Amniotic stem cell (primary cell): ENCODE results near the gene AGPAT4.
"Not testable (repeated sequence)": the region's sequence is repeated elsewhere in the genome, so short reads cannot be mapped to it uniquely, and the experiment has no call there.

ENCODE experiments used
- DNase-seq: peaks from one replicate; lab custom pipeline; 2025; lab: John Stamatoyannopoulos, UW

AGPAT4 gene, protein sequence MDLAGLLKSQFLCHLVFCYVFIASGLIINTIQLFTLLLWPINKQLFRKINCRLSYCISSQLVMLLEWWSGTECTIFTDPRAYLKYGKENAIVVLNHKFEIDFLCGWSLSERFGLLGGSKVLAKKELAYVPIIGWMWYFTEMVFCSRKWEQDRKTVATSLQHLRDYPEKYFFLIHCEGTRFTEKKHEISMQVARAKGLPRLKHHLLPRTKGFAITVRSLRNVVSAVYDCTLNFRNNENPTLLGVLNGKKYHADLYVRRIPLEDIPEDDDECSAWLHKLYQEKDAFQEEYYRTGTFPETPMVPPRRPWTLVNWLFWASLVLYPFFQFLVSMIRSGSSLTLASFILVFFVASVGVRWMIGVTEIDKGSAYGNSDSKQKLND

DNA sequence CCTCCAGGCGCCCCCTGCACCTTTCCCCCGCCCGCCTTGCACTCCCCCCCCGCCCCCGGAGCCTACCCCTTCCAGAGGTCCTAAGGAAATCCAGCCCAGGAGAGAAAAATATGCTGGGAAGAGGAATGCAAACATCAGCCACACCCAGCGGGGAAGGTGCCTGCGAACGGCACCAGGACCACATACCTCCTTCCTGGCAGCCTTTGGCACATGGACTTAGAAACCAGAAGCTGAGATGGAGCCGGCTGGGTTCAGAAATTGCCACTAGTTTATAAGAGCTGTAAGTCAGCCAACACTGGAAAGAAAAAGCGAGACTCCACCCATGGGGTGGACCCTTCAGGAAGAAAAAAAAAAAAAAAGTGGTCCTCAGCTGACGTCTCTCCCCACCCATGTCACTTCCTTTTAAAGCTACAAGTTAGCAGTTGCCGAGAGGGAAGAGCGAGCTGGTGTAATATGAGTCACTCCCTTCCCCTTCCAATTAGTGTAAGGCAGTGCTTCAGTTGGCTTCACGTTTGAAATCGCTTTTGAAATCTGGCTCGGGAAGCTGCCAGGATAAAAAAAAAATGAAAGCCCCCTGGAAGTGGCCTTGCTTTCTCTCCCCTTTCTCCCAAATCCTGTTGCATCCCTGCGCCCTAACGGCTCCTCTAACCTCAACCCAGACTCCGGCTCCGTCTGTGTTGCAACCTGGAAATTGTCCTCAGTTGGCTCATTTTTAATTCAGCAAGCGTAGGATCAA, at the start of gene AGPAT4:
Gene AGPAT4, minus strand, starts transcription at position 310 of the 736 bp plus-strand sequence. CDS start 41,848 bp downstream, outside the sequence.
- DNase-seq = peak; percentile 94

DNA sequence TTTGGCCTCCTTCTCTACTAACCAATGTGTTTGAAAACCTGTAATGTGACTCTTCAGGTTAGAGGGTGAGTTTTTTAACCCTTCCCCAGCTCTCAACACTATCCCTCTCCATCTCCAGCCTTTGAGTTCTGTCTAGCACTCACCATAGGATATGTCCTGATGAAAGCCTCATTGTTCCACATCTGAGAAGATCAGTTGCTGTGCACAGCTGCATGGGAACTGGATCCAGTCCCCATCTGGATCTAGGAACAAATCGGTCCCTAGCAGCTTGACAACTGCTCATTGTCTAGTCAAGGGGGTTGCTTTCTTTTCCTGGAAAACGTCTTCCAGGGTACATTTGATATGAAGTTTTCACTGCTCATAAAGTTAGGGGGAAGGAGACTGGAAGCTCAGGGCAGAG, 45.4 kb upstream of the AGPAT4 start:
- DNase-seq = no peak

DNA sequence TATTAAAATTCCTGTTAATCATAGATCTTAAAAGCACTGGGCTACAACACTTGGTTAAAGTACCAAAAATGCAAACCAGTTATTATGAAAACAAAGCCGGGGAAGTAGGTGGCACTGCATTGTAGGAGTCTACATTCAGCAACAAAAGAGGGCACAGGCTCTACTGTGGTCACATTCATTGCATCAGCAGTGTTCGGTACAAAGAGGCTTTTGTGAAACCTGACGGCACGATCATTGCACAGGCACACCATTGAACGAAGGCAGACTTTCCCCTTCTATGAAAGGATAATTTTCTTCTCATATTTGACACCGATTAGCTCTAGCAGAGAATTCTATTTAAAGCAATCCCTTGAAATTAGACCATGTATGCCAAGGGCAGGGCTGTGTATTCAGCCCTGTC, 44.6 kb upstream of the AGPAT4 start:
- DNase-seq = no peak

DNA sequence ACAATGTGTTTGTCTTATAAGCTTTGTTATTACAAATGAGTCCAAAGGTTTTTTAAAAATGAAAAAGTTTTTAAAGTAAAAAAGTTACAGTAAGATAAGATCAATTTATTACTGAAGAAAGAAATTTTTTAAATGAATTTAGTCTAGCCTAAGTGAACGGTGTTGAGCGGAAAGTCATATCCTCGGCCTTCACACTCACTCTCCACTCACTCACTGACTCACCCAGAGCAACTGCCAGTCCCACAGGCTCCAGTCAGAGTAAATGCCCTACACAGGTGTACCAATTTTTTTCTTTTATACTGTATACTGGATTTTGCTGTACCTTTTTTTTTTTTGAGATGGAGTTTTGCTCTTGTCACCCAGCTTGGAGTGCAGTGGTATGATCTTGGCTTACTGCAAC, 42.7 kb upstream of the AGPAT4 start:
- DNase-seq = no peak

DNA sequence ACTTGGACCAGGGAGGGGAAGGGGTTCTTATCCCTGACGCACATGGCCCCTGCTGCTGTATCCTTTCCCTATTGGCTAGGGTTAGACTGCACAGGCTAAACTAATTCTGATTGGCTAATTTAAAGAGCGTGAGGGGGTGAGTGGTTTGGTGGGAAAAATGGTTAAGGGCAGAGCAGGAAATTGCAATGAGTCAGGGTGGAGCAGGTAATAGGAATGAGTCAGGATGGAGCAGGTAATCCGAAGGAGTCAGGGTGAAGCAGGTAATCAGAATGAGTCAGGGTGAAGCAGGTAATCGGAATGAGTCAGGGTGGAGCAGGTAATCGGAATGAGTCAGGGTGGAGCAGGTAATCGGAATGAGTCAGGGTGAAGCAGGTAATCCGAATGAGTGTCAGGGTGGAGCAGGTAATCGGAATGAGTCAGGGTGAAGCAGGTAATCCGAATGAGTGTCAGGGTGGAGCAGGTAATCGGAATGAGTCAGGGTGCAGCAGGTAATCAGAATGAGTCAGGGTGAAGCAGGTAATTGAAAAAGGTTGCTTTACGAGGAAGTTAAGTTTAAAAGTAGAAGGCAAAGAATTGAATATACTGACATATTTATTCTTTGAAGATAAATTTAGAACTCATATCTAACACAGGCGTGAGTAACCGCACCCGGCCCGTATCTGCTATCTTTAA, 41.5 kb upstream of the AGPAT4 start:
- DNase-seq = not testable (repeated sequence)

DNA sequence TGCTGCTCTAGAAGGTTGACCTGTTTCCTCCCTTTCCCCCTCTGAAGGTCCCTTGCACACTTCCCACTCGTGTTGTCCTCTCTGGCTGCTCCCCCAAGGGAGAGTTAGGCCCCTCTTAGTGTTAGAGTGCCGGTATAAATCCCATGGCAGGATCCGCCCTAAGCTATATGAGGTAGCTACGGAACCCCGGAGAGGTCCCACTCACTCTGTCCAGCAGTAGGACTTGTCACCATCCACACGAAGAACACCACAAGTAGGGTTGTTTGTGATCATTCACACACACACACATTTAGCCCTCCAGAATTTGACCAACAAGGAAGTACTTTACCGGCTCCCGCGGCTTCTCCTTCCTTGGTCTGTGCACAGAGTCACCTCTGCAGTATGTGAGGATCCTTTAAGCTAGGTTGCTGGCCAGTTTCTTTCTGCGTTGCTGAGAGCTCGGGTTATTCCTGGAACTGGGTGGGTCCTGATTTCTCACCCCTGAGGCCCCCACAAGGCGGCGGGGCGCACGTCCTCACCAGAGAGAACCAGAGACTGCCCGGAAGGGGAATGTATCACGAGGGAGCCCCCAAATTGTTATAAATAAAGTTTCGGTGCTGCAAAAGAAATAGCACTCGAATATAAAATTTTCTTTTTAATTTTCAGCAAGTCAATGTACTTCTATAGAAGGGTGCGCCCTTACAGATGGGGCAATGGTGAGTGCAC, 40.8 kb upstream of the AGPAT4 start:
- DNase-seq = not testable (repeated sequence)

DNA sequence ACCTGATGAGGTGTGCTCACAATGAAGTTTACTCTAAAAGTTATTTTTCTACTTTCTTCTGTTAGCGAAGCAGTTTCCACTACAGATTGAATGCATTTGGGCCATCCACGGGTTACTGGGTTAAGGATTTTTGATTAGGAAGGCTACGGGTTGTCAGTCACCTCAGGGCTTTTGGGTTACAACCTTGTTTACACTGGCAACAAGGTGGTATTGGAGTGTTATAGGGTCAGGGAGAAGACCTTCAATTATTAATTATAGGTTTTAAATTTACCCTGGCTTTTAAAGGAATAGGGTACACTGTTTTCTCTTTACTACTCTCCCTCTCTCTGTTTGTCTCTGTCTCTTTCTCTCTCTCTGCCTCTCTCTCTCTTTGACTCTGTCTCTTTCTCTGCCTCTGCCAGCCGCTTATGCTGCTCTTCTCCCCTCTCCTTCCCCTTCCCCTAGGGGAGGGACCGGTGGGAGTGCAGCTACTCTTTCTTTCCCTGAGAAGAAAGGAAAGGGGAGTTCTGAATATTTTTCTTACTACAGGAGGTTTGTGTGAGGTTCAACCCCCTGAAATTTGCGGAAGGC, 40.2 kb upstream of the AGPAT4 start:
- no peak for DNase-seq

DNA sequence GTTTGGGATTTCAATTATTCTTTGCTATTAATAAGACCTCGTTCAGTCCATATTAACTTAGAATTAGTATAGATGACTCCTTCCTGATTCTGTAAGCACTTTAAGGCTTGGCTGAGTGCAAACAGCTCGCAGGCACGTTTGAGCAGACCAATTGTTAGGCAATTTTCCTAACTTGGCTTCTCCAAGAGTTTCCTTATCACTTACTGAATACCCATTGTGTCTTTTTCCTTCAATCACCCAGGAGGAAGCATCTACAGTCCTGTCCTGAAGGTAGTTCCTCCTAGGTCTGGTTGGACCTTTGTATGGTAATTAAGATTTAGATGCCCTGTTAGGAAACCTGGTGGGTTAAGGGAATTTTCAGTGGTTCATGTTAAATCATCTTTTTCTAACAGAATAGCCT, 39.6 kb upstream of the AGPAT4 start:
- not testable (repeated sequence) for DNase-seq

DNA sequence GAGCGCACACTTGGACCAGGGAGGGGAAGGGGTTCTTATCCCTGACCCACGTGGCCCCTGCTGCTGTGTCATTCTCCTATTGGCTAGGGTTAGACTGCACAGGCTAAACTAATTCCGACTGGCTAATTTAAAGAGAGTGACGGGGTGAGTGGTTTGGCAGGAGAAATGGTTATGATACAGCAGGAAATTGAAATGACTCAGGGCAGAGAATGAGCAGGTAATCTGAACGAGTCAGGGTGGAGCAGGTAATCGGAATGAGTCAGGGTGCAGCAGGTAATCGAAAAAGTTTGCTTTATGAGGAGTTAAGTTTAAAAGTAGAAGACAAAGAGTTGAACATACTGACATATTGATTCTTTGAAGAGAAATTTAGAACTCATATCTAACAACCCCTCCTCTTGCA, 35.9 kb upstream of the AGPAT4 start:
- DNase-seq = not testable (repeated sequence)

DNA sequence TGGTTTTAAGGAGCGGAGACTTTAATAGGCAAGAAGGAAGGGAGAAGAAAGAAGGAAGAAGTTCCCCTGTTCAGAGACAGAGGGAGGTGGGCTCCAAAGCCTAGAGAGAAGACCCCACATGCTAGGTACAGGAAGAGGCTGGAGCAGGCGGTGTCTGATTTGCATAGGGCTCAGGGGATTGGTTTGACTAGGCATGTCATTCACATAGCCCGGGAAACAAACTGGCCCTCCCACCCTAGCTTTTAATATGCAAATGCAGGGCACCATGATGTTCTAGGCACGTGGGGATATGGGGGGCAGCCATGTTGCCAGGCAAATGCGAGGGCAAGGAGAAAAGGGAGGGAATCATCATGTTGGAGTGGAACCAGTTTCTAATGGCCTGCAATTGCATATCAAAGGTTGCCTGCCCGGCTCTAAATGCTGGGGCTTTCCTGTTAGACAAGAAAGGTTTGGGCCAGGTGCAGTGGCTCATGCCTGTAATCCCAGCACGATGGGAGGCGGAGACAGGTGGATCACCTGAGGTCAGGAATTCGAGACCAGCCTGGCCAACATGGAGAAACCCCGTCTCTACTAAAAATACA, 34.3 kb upstream of the AGPAT4 start:
- no peak for DNase-seq

DNA sequence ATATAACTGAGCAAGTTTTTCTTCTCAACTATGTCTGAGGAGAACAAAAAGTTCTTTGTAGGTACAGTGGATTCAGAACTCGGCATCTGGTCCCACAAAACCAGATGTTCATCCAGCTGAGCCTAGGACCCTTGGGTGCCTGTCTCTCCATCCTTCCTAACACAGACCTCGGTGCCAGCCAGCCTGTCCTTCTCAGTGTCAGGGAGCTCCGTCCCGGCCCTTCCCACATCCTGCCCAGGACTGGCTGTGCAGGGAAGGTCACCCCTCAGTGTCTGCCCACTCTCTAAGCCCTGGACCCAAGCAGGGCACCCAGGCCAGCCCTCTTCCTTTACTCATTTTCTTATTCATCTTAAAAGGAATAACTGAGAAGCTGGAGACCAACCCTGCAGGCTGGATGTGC, 32.0 kb upstream of the AGPAT4 start:
- no peak for DNase-seq

DNA sequence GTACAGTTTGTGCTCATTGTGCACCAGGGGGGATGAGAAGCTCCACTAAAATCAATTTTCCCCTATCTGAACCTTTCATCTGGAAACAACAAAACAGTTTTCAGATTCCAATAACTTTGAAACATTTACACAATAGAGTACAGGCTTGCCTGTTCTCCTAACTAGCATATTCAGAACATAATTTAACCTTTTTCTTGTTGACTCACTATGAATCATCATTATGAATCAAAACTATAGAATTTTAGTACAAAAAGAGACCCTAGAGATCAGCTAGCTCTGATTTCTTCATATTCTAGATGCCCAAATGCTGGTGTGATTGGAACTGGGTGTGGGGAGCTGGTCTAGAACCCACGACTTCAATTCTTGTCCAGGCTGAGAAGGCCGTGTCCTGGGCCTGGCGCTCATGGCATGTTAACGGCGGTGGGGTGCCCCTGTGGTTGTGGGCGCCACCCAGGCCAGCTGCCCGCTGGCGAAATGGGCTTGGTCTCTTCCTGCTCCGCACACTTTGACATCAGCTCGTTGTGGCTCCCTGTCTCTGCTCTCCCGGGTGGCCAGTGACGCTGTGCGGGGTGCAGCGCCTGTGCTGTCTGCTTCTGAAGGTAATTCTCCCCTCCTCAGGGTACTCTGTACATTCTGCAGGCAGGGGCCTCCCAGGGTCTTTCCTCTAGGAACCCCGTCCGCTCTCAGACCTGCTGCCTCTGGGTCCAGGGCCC, 29.9 kb upstream of the AGPAT4 start:
- DNase-seq = no peak

DNA sequence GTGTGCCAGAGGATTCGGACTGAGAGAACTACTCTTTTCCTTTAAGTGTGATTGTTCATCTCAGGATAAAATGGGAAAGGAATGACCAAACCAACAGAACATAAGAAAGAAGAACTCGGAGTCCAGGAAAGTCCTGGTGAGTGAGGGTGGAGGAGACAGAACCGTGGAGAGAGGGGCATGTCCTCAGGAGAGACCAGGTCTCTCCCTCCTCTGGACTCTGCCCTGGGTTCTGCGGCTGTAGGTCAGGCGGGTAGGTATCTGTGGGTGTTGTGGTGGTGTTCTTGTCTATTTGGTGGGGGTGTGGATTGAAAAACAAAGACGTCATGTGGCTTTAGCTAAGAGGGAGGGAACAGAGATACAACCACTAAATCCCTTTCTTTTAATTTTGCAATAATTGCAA, 29.1 kb upstream of the AGPAT4 start:
- DNase-seq = no peak

DNA sequence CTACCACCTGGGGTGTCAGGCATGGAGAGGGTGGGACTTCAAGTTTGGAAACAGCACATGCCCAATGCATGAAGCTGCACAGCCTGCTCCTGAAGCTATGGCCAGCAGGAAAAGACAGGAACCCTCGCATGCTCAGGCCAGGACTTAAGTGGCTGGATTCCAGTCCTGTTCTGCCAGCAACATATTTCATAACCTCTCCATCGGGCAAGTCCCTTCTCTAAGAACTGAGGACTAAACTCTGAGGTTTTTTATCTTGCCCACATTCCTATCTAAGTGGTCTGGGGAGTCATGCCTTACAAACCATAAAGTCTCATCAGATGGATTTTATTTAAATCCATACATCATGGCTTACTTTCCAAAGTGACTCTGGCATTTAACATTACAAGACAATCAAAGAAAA, 27.5 kb upstream of the AGPAT4 start:
- DNase-seq = peak; percentile 85

DNA sequence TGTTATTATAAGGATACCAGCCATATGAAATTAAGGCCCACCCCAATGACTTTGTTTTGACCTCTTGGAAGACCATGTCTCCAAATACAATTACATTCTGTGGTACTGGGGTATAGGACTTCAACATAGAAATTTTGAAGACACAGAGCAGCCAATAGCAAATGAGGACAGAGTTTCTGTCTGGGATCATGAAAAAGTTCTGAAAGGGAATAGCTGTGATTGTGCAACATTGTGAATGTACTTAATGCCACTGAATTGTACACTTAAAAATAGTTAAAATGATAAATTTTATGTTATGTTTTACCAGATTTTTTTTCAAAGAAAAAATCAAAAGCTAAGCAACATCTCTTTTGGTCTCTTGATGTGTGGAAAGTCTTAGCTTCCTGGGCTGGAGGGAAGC, 27.0 kb upstream of the AGPAT4 start:
- DNase-seq = no peak

DNA sequence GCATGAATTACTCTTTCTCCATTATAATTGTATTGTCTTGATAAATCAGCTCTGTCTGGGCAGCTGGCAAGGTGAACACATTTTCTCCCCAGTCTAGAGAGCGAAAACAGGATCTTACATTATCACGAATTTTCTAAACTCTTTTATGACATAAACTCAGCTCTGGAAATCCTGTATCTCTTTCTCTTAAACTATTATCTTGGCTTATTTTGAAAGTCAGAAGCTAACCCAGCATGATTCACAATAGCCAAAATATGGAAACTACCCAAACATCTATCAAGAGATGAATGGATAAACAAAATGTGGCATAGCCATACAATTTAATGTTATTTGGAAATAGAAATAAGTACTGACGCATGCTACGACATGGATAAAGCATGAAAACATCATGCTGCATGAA, 25.9 kb upstream of the AGPAT4 start:
- no peak for DNase-seq

DNA sequence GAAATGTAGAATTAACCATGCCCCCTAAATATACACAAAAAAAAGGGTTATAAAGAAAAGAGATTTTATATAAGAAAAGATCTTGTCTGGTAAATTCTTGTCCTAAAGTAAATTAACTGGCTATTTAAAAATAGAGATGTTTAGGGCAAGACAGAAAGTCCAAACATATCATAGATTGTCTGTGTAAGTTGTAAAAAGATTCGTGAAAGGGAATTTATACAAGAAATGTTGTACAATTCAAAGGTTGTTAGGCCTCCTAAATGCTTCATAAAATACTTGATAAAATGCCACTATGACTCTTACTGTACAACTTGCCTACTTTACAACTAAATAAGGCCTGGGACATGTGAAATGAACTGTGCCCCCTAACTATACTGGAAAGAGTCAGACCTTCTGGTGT, 21.9 kb upstream of the AGPAT4 start:
- DNase-seq = no peak

DNA sequence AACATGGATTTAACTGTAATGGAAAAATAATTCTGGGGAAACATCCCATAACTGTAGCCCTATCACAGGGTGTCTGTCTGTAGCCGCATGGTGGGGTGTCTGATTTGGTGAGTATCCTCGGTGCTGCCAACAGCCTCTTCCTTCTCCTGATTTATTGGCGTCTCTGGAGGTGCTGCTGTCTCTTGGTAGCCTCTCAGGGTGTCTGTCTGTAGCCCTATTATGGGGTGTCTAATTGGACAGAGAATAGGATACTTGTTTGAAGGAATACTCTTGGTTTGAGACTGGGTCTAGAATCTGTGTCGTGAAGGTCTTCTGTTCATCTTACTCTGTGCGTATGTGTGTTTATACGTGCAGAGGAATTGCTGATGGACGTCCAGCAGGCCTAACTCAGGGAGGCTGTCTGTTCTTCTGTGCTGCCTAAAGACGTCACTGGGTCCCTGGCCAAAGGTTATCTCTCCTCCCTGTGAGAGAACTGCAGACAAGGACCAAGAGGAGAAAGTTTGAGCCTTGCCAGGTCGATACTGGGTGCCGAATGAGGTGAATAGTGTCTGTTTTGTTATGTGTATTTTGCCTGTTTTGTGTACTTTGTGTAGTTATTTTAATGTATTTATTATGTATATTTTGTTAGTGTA, 18.9 kb upstream of the AGPAT4 start:
- DNase-seq = no peak

DNA sequence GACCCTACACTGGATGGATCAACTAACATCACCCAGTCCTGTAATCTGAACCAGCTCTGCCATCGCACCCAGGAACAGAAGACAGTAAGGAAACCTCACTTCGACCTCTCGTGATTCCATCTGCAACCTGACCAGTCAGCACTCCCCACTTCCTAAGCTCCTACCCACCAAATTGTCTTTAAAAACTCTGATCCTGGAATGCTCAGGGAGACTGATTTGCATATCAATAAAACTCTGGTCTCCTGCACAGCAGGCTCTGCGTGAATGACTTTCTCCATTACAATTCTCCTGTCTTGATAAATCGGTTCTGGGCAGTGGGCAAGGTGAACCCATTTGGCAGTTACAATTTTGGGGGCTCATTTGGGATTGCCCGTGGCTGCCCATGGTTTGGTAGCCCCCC, 18.3 kb upstream of the AGPAT4 start:
- DNase-seq = no peak

DNA sequence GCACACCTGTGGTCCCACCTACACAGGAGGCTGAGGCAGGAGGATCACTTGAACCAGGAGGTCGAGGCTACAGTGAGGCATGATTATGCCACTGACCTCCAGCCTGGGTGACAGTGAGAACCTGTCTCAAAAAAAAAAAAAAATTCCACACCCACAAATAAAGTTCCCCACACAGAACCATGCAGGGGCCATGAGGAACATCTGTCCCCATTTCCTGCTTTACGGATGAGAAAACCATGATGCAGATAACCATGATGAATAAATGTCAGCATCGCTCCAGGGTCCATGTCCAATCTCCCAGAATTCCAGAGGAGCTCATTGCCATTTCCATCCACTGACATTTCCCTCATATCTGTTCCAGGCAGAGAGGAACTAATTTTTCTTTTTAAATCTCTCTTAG, 16.9 kb upstream of the AGPAT4 start:
- no peak for DNase-seq
